ENCODE measurements around the gene ANKRD13A.
"Not testable (repeated sequence)": the region's sequence is repeated elsewhere in the genome, so short reads cannot be mapped to it uniquely, and the experiment has no call there.

ANKRD13A gene

GRCh38 chr12:110048242-110049027 lies 49.2 kb downstream of the ANKRD13A start, which contains the start of gene C12orf76:
Gene C12orf76 (minus strand): TSS chr12:110048522. CDS start chr12:110048495, 27 bp downstream.
- DNase-seq (ENCODE audit: low spot score), result peak; percentile 96

- DNase-seq (ENCODE audit: low spot score), result not testable (repeated sequence)
These were observed 49.8 kb downstream of the ANKRD13A start for GRCh38 chr12:110049034-110049433.

GRCh38 chr12:110049666-110050065 lies 50.4 kb downstream of the ANKRD13A start:
- not testable (repeated sequence) for DNase-seq (ENCODE audit: low spot score)

- no peak for DNase-seq (ENCODE audit: low spot score)
These were observed 51.7 kb downstream of the ANKRD13A start for GRCh38 chr12:110050927-110051326.

GRCh38 chr12:110055375-110056352 lies 56.4 kb downstream of the ANKRD13A start:
- peak; percentile 81 for DNase-seq (ENCODE audit: low spot score)

- not testable (repeated sequence) for DNase-seq (ENCODE audit: low spot score)
These were observed 57.4 kb downstream of the ANKRD13A start for GRCh38 chr12:110056643-110057042.

- DNase-seq (ENCODE audit: low spot score), result no peak
These were observed 59.8 kb downstream of the ANKRD13A start for GRCh38 chr12:110058875-110059615.

- DNase-seq (ENCODE audit: low spot score), result no peak
These were observed 60.4 kb downstream of the ANKRD13A start for GRCh38 chr12:110059651-110060000.

GRCh38 chr12:110062241-110062640 lies 63.0 kb downstream of the ANKRD13A start:
- DNase-seq (ENCODE audit: low spot score), result no peak

GRCh38 chr12:110065540-110065939 lies 66.3 kb downstream of the ANKRD13A start:
- no peak for DNase-seq (ENCODE audit: low spot score)

- no peak for DNase-seq (ENCODE audit: low spot score)
These were observed 68.3 kb downstream of the ANKRD13A start for GRCh38 chr12:110067531-110067930.

GRCh38 chr12:110068115-110068514 lies 68.9 kb downstream of the ANKRD13A start:
- DNase-seq (ENCODE audit: low spot score), result not testable (repeated sequence)

GRCh38 chr12:110068654-110069053 lies 69.4 kb downstream of the ANKRD13A start:
- DNase-seq (ENCODE audit: low spot score), result no peak

GRCh38 chr12:110071504-110071903 lies 72.3 kb downstream of the ANKRD13A start:
- DNase-seq (ENCODE audit: low spot score), result no peak

- DNase-seq (ENCODE audit: low spot score), result no peak
These were observed 72.7 kb downstream of the ANKRD13A start for GRCh38 chr12:110071967-110072366.

GRCh38 chr12:110072636-110073035 lies 73.4 kb downstream of the ANKRD13A start:
- DNase-seq (ENCODE audit: low spot score), result not testable (repeated sequence)

GRCh38 chr12:110073049-110073831 lies 74.0 kb downstream of the ANKRD13A start:
- peak; percentile 29 for DNase-seq (ENCODE audit: low spot score)

- DNase-seq (ENCODE audit: low spot score), result no peak
These were observed 74.9 kb downstream of the ANKRD13A start for GRCh38 chr12:110074089-110074488.

GRCh38 chr12:110075880-110076279 lies 76.7 kb downstream of the ANKRD13A start:
- DNase-seq (ENCODE audit: low spot score), result no peak

GRCh38 chr12:110077800-110078199 lies 78.6 kb downstream of the ANKRD13A start:
- DNase-seq (ENCODE audit: low spot score), result no peak

Measured in activated CD4-positive, alpha-beta T cell treated with anti-CD3 and anti-CD28 coated beads, Interleukin-2, Interleukin-4, amounts not matched to agents 100 ng/mL and 50 ng/mL, durations not matched to agents 16 hours and 8 hours (primary cell).